Fibroblast of villous mesenchyme (primary cell): ENCODE data around the gene TMEM245. TPM values are rescaled to one million over a fixed set of nuclear protein-coding genes. Genes with fewer than 3 reads are reported as not detected.

Experiments
- DNase-seq: peaks from one replicate; pipeline ENCODE4 v3.0.0-alpha.2; 2010; ENCODE audit warnings: low read depth
- H3K4me3 ChIP-seq: 2 replicates; pipeline ENCODE4 v1.5.1; 2011; ENCODE audit warnings: low read depth, mild to moderate bottlenecking, low read length
- CTCF ChIP-seq: IDR thresholded peaks from 2 replicates; pipeline ENCODE4 v1.5.1; 2012; ENCODE audit warnings: low read depth, mild to moderate bottlenecking, low read length; ENCODE audit not compliant: insufficient read depth
- total RNA-seq: library from RNA; depleted of rRNA; stranded (reverse); fragments of >200 nt; gene quantifications from 2 replicates; pipeline ENCODE4 v1.2.3, GENCODE V29; 2012

Gene TMEM245
- total RNA-seq, 1 donor, result 86.8 TPM

GRCh38 chr9:109113892-109114609 lies 5.7 kb downstream of the TMEM245 start:
- no peak for TF ChIP-seq CTCF
- H3K4me3 ChIP-seq, result no peak overlapping the region
- DNase-seq, result no peak

DNA sequence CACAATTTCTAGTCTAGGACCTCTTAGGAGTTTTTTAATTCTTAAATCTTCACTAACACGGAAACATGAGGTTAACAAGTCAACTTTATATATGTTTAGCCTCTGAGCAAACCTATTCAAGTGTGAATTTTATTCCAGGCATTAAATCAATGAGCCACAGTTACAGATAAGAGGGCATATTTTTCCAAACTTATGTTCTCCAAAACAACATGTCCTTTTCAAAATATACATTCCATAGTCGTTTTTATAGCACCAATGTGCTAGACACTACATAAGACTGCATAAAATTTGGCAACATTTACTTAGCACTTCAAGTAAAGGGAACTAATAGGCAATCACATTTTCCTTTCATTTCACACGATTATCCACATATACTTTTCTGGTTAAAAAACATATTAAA lies 6.5 kb downstream of the TMEM245 start:
- peak; percentile 55 for DNase-seq
- no peak for TF ChIP-seq CTCF
- no peak overlapping the region for H3K4me3 ChIP-seq

DNA sequence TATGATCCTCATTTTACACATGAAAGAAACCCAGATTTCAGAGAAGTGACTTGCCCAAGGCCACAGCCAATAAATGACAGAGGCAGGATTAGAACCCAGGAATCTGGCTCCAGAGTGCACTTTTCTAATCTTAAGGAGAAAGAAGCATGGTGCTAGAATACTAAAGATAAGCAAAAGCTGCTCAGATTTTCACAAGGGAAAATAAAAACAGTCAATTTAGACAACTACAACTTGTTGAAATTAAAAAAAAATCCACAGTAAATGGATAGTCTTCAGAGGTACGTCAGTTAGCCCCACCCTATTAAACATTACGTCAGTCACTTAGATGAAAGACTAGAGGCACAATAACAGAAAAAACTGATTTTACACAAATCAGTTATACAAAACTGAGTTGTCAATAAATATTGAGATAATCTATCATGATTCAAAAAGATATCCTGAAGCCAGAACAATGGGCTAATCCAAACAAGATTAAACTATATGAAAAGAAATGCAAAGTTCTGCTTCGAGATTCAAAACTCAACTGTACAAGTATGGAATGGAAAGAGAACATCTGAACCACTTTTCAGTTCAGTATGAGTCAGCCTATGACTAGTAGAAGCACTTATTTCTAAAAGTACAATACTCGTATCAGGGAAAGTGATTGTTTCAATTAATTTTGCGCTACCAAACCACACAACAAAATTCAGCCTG lies 9.3 kb downstream of the TMEM245 start:
- H3K4me3 ChIP-seq, result no peak overlapping the region
- no peak for TF ChIP-seq CTCF
- peak; percentile 65 for DNase-seq

DNA sequence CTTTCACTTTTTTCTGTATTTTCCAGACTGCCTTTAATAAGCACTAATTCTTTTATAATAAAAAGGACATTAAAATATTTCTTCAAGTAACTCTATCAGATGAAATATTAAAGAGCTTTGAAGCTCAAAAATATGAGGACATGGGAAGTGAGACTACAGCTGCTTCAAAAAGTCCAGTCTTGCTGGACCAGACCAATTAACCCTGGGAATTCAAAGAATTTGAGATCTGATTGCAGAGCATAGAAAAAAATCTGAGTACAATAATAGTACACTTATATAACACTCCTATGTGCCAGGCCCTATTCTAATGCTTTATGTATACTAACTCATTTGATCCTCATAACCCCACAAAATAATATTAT lies 9.8 kb downstream of the TMEM245 start:
- H3K4me3 ChIP-seq, result no peak overlapping the region
- no peak for TF ChIP-seq CTCF
- no peak for DNase-seq

GRCh38 chr9:109108318-109108717 lies 11.4 kb downstream of the TMEM245 start:
- DNase-seq, result peak; percentile 60
- H3K4me3 ChIP-seq, result no peak overlapping the region
- TF ChIP-seq CTCF, result no peak

- TF ChIP-seq CTCF, result no peak
- peak; percentile 72 for DNase-seq
- peak overlapping the region; percentile 15 for H3K4me3 ChIP-seq
Observed at GRCh38 chr9:109107402-109108240, 12.1 kb downstream of the TMEM245 start.
